Activated T-cell treated with anti-CD3 and anti-CD28 coated beads for 24 hours (primary cell): ENCODE measurements around the gene MBD4.
"Not testable (repeated sequence)": the region's sequence is repeated elsewhere in the genome, so short reads cannot be mapped to it uniquely, and the experiment has no call there.

Experiments used
- DNase-seq: peaks from one replicate; pipeline ENCODE4 v3.0.0-alpha.2; 2020; ENCODE audit warnings: low read depth

MBD4 gene

GRCh38 chr3:129429602-129430001, 10.1 kb downstream of the MBD4 start:
- no peak for DNase-seq

DNA sequence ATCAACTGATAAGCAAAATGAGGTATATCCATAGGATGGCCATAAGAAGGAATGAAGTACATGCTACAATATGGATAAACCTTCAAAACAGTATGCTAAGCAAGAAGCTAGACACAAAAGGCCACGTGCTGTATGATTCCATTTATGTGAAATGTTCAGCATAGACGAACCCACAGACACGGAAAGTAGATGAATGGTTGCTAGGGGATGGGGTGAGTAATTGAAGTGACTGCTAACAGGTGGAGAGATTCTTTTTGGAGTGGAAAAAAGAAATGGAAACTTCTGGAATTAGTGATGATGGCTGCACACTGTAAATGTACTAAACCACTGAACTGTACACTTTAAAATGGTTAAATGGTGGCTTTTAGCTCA, 10.7 kb downstream of the MBD4 start:
- DNase-seq = no peak

DNA sequence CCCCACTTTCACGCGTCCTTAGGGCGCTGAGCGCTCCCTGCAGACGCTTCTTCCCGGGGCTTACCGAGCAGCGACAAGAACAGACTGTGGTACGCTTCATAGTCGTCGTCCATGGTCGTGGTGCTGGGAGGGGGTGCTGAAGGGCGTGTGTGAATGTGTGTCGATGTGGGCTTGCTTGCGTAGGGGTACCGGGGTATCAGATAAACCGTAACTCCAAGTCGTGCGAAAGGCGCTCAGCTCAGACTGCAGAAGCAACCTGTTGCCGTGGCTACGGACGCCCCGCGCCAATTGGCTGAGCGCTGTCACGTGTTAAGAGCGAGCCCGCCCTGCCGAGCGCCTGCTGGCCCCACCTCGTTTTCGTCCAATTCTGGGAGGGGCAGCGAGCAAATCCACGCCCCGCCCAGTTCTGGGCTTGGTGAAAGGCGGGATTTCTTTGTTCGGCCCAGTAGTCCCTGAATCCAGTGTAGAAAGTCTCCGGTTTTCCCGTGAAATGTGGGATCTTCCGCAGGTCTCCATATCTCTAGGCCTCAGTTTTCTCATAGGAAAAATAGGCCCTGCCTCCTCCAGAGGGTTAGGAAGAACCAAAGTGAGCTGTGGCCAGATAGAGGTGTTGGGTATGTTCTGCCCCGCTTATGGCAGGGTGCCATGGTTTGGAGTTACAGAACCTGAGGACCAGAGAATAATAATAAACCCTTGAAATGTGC, 11.2 kb downstream of the MBD4 start, which contains the start of gene EFCAB12:
Gene EFCAB12 (minus strand): TSS at position 261 of the 704 bp plus-strand sequence. CDS start 148 bp downstream, at position 113.
- DNase-seq = peak; percentile 82

- DNase-seq = no peak
Observed at GRCh38 chr3:129428007-129428375, 11.8 kb downstream of the MBD4 start.

DNA sequence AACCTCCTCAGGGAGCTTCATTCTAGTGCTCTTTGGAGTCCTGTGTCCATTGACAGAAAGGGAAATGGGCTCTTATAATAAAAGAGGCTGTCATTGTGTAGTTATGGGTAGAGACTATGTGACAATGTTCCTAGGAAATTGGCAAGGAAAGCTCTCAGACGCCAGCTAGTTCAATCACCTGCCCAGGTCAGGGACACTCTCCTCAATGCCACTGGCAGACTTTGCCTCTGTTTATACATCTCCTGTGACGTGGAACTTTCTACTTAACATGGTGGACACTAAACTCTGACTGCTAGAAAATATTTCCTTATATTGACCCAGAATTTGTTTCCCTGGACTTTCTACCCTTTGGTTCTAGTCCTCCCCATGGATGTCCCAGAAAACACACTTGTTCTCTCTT, 14.1 kb downstream of the MBD4 start:
- DNase-seq = no peak

GRCh38 chr3:129425213-129425612, 14.5 kb downstream of the MBD4 start:
- no peak for DNase-seq

DNA sequence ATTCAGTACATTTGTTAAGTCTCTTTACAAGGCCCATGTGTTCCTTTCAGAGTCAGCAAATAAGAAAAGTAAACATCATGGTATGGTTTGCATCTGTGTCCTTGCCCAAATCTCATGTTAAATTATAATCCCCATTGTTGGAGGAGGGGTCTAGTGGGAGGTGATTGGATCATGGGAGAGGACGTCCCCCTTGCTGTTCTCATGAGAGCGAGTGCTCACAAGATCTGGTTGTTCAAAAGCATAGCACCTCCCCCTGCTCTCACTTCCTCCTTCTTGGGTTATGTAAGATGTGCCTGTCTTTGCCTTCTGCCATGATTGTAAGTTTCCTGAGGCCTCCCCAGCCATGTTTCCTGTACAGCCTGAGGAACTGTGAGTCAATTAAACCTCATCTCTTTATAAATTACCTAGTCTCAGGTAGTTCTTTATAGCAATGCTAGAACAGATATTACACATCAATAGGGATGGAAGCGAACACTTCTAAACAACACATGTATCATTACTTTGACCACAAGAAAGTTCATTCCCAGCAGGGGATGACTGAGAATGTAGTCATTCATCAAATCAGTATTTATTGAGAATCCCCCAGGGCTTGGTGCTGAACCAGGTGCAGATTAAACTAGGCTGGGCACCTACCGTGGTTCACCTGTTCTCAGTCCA, 15.4 kb downstream of the MBD4 start:
- no peak for DNase-seq

DNA sequence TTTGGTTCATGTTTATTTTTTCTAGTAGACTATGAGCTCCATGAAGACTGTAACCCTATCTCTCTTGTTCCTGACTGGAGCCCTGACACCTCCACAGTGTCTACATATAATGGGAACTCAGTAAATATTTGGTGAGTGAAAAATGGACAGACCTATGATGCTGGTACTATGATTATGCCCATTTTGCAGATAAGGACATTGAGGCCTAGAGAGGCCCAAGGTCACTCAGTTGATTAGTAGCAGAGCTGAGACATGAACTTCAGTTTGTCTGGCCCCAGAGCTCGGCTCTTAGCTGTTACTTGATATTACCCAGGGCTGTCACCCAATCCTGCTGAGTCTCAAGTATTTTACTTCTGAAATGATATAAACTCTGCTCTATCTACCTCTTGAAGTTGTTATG, 16.9 kb downstream of the MBD4 start:
- DNase-seq = no peak

- DNase-seq = no peak
Observed at GRCh38 chr3:129421988-129422745, 17.6 kb downstream of the MBD4 start.

- DNase-seq = no peak
Observed at GRCh38 chr3:129421236-129421883, 18.4 kb downstream of the MBD4 start.

- DNase-seq = no peak
Observed at GRCh38 chr3:129419476-129419875, 20.3 kb downstream of the MBD4 start.

GRCh38 chr3:129418041-129418973, 21.4 kb downstream of the MBD4 start:
- no peak for DNase-seq

DNA sequence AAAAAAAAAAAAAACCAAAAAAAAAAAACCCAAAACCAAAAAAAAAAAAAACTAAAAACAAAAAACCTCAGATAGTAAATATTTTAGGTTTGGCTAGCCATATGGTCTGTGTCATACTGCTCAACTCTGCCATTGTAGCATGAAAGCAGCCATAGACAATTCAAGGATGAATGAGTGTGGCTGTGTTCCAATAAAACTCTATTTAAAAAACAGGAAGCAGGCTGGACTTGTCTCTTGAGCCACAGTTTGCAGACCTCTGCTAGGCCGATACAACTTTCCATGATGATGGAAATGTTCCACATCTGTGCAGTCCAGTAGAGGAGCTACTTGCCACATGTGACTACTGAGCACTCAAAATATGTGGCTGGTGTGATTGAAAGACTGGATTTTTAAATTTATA, 22.4 kb downstream of the MBD4 start:
- no peak for DNase-seq

DNA sequence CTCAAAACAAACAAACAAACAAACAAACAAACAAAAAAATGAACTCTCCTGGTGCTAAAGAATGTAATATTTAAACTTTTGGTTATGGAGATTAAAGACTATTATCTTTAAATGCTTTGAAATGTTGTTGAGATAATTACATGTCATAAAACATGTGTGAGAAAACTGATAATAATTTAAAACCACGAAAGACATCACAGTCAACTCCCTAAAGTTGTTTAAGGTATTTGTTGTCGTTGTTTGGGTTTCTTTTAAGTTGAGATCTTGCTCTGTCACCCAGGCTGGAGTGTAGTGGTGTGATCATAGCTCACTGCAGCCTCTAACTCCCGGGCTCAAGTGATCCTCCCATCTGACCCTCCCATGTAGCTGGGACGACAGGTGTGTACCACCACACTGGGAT, 23.3 kb downstream of the MBD4 start:
- DNase-seq = no peak

DNA sequence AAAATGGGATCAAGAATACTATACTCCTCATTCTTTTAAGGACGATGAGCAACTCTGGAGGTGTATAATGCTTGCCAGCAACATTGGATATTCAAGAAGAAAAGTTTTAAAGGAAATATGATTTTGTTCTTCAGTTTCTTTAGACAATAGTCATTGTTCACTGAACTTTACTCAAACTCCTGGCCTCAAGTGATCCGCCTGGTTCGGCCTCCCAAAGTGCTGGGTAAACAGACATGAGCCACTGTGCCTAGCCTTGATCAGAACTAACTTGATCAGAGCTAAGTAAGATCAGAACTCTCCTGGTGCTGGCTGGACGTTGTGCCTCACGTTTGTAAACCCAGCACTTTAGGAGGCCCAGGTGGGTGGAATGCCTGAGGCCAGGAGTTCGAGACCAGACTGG, 23.9 kb downstream of the MBD4 start:
- DNase-seq = no peak

- DNase-seq = no peak
Observed at GRCh38 chr3:129415378-129415777, 24.4 kb downstream of the MBD4 start.

GRCh38 chr3:129413687-129414506, 25.9 kb downstream of the MBD4 start:
- no peak for DNase-seq

DNA sequence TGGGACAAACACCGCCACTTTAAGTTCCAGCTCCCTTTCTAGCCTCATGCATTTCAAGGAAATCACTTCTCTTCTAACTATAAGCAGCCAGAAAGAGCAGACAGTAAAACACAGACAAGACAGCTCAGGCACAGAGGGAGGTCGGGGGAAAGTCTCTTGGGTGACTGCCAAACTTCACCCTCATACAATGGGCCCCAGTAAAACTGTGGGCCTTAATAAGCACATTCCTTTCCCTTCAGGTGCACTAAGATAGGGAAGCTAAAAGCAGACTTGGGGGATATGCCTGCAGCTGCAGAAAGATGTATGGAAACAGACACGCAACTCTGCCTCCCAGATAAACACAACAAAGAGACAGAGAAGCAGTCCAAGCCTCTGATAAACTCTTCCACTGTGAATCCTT, 26.5 kb downstream of the MBD4 start:
- DNase-seq = not testable (repeated sequence)

DNA sequence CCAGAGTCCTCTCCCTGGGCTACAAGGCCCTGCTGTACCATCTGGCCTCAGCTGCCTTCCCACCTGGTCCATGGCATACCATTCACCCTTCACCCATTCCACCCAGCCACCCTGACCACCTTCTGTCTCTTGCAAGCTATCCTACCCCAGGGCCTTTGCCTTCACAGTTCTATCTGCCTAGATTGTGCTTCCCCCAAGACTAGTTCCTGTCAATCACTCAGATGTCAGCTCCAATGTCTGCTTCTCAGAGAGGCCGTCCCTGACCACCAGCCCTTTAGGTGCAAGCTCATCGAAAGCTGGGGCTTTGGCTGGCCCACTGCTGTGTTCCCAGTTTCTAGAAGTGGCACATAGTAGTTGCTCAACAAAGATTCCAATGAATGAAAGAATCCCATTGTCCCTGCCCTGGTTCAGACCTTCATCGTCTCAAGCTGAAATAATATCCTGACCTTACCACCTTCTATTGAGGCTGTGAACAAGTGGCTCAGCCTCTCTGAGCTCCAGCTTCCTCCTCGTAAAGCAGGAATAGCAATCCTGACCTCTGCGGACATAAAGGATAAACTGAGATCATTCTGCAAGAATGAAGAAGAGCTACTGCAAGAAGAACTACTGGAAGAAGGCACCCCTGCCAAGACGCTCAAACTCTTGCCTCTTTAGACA, 27.1 kb downstream of the MBD4 start:
- no peak for DNase-seq

DNA sequence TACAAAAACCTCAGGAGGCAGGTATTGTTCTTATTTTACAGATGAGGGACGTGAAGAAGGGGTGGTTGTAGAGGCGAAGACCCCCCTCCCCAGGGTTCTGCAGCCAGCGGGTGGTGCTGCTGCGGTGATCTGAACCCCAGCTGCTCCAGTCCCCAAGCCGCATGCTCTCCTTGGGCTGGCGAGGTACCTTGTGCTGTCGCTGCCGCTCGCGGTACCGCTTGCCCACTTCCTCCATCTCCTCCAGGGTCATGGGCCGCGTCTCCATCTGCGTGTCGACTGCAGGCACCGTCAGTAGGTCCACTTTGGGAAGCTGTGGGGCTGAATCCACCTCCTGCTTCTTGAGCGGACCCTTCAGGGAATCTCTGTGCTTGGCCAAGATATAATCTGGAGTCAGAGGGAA, 28.8 kb downstream of the MBD4 start:
- no peak for DNase-seq
